Activated CD8-positive, alpha-beta T cell treated with anti-CD3 and anti-CD28 coated beads for 36 hours (primary cell): Measurements from ENCODE around the gene TEX48. TPM values are rescaled to one million over a fixed set of nuclear protein-coding genes. Genes with fewer than 3 reads are reported as not detected.
A peak's percentile ranks its signal among the peaks of the same experiment; 100 is the strongest.

Experiments used
- ATAC-seq: fragments of 200-7000 bp; cut with Tn5 transposase; one replicate; pipeline ENCODE4 v1.10.0; 2021; ENCODE audit warnings: mild to moderate bottlenecking, moderate library complexity
- CTCF ChIA-PET: fragments of 350-600 bp; sonication (Branson Sonifier 250); formaldehyde crosslinking; loops from one replicate; lab custom pipeline; 2021; ENCODE audit warnings: antibody characterized with exemption; lab: Charles Lee
- POLR2A ChIA-PET: fragments of 350-600 bp; sonication (Branson Sonifier 250); formaldehyde crosslinking; loops from one replicate; lab custom pipeline; 2021; ENCODE audit warnings: antibody characterized with exemption; lab: Charles Lee
- DNase-seq: peaks from one replicate; pipeline ENCODE4 v3.0.0-alpha.2; 2020
- H3K27ac Mint-ChIP-seq: one replicate; pipeline ENCODE4 v1.8.0; 2021; ENCODE audit warnings: mild to moderate bottlenecking, mixed read lengths
- H3K27me3 Mint-ChIP-seq: one replicate; pipeline ENCODE4 v1.8.0; 2021; ENCODE audit warnings: mixed read lengths
- H3K36me3 Mint-ChIP-seq: one replicate; pipeline ENCODE4 v1.8.0; 2021; ENCODE audit warnings: low read depth, mixed read lengths
- H3K4me1 Mint-ChIP-seq: one replicate; pipeline ENCODE4 v1.8.0; 2021; ENCODE audit warnings: low read depth, mixed read lengths
- H3K4me3 Mint-ChIP-seq: one replicate; pipeline ENCODE4 v1.8.0; 2021; ENCODE audit warnings: mild to moderate bottlenecking, moderate library complexity, mixed read lengths
- H3K9me3 Mint-ChIP-seq: one replicate; pipeline ENCODE4 v1.8.0; 2021; ENCODE audit warnings: mixed read lengths
- CTCF ChIP-seq: fragments of 200-600 bp; IDR thresholded peaks from one replicate; pipeline ENCODE4 v1.8.0; 2022; ENCODE audit warnings: antibody characterized with exemption, mild to moderate bottlenecking
- intact Hi-C: fragments of 100-400 bp; cut with micrococcal nuclease; formaldehyde crosslinking; loops from one replicate; pipeline ENCODE4 v1.10.0; 2022
- total RNA-seq, 2 experiments: library from RNA; stranded (reverse); gene quantifications; one replicate each; pipeline ENCODE4 v1.2.3, GENCODE V29; 2021

Gene TEX48
- total RNA-seq, 2 experiments from 2014 or later, result 0.65 TPM; not detected in 1

GRCh38 chr9:114693248-114693855, 11.4 kb upstream of the TEX48 start:
- Mint-ChIP-seq H3K9me3 (peaks cover 2% of the 10 kb centered on the region), H3K36me3 (peaks cover 8% of the 10 kb centered on the region), H3K27ac (peak overlapping the region; percentile 97), H3K4me1 (peaks cover 89% of the 10 kb centered on the region), H3K4me3 (no peak overlapping the region), H3K27me3 (no peaks in the 10 kb centered on the region)
- ATAC-seq (no peak), DNase-seq (no peak)
- intact Hi-C loops, result no loop called here
- CTCF ChIA-PET, result interaction anchor here (1.1 to 5.8 kb wide), 6 partner anchors 11 to 227 kb away, joined by 5 to 43 read pairs (median 7); partner anchors contain the start of gene TEX48
- TF ChIP-seq CTCF, result no peak
- POLR2A ChIA-PET, result interaction anchor here (0.9 to 3.2 kb wide), 6 partner anchors 13 to 296 kb away, joined by 3 to 25 read pairs (median 5); partner anchors contain the start of gene TNFSF8

GRCh38 chr9:114691956-114692295, 9.9 kb upstream of the TEX48 start:
- intact Hi-C loops, result loop anchor here (2.0 kb wide), 2 partner anchors 27 to 203 kb away; no protein-coding TSS in a partner anchor

GRCh38 chr9:114691046-114691955, 9.3 kb upstream of the TEX48 start:
- POLR2A ChIA-PET, result interaction anchor here (0.8 to 3.9 kb wide), 16 partner anchors 10 to 316 kb away, joined by 3 to 30 read pairs (median 4); partner anchors contain the start of genes AKNA, TEX48 and TNFSF8
- H3K27me3 Mint-ChIP-seq, result no peaks in the 10 kb centered on the region
- ATAC-seq (peak; percentile 75), DNase-seq (peak; percentile 89)
- CTCF ChIA-PET, result interaction anchor here (0.8 to 5.8 kb wide), 11 partner anchors 8 to 299 kb away, joined by 3 to 43 read pairs (median 8); partner anchors contain the start of gene TEX48
- H3K4me3 Mint-ChIP-seq, result peak overlapping the region; percentile 44
- no peak for TF ChIP-seq CTCF
- peak overlapping the region; percentile 97 for H3K27ac Mint-ChIP-seq
- H3K9me3 Mint-ChIP-seq, result peaks cover 7% of the 10 kb centered on the region
- intact Hi-C loops, result loop anchor here (2.0 kb wide), 2 partner anchors 28 to 204 kb away; no protein-coding TSS in a partner anchor
- H3K4me1 Mint-ChIP-seq, result peaks cover 88% of the 10 kb centered on the region
- H3K36me3 Mint-ChIP-seq, result peaks cover 19% of the 10 kb centered on the region

More at GRCh38 chr9:114691956-114692295, 9.9 kb upstream of the TEX48 start:
- DNase-seq, result no peak
- TF ChIP-seq CTCF, result no peak
- POLR2A ChIA-PET, result interaction anchor here (0.7 to 3.9 kb wide), 14 partner anchors 11 to 315 kb away, joined by 3 to 30 read pairs (median 6); partner anchors contain the start of genes AKNA, TEX48 and TNFSF8
- CTCF ChIA-PET, result interaction anchor here (0.8 to 5.8 kb wide), 10 partner anchors 10 to 298 kb away, joined by 3 to 43 read pairs (median 8); partner anchors contain the start of gene TEX48
- H3K36me3 Mint-ChIP-seq, result peaks cover 17% of the 10 kb centered on the region
- H3K4me3 Mint-ChIP-seq, result peak overlapping the region; percentile 44
- ATAC-seq, result no peak
- peaks cover 5% of the 10 kb centered on the region for H3K9me3 Mint-ChIP-seq
- no peaks in the 10 kb centered on the region for H3K27me3 Mint-ChIP-seq
- H3K4me1 Mint-ChIP-seq, result peaks cover 87% of the 10 kb centered on the region
- H3K27ac Mint-ChIP-seq, result peak overlapping the region; percentile 97

- no peak for TF ChIP-seq CTCF
- H3K9me3 Mint-ChIP-seq, result peaks cover 7% of the 10 kb centered on the region
- peak; percentile 3 for ATAC-seq
- no peak overlapping the region for H3K4me3 Mint-ChIP-seq
- no peaks in the 10 kb centered on the region for H3K27me3 Mint-ChIP-seq
- intact Hi-C loops, result loop anchor here (1.0 to 2.0 kb wide), 3 partner anchors 8 to 204 kb away; no protein-coding TSS in a partner anchor
- peak overlapping the region; percentile 97 for H3K27ac Mint-ChIP-seq
- DNase-seq, result peak; percentile 42
- POLR2A ChIA-PET, result interaction anchor here (1.0 to 3.9 kb wide), 9 partner anchors 9 to 299 kb away, joined by 3 to 30 read pairs (median 11); partner anchors contain the start of gene TEX48
- H3K36me3 Mint-ChIP-seq, result peaks cover 23% of the 10 kb centered on the region
- H3K4me1 Mint-ChIP-seq, result peaks cover 91% of the 10 kb centered on the region
- CTCF ChIA-PET, result interaction anchor here (0.9 to 5.8 kb wide), 9 partner anchors 8 to 300 kb away, joined by 3 to 43 read pairs (median 8); partner anchors contain the start of gene TEX48
Measured at GRCh38 chr9:114690308-114690707, 8.3 kb upstream of the TEX48 start.
